ENCODE measurements around the gene RFK.

Gene RFK

DNA sequence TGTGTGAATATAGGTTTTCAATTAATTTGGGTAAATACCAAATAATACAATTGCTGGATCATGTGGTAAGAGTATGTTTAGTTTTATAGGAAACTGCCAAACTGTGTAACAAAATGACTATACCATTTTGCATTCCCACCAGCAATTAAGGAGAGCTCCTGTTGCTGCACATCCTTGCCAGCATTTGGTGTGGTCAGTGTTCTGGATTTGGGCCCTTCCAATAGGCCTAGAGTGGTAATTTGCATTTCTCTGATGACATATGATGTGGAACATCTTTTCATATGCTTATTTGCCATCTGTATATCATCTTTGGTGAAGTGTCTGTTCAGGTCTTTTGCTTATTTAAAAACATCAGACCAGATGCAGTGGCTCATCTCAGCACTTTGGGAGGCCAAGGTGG, 11.6 kb upstream of the RFK start:
- no peak for DNase-seq

- DNase-seq, result no peak
Observed at GRCh38 chr9:76405340-76405739, 11.1 kb upstream of the RFK start.

- DNase-seq, result no peak
Observed at GRCh38 chr9:76404401-76404800, 10.2 kb upstream of the RFK start.

GRCh38 chr9:76403352-76403751, 9.1 kb upstream of the RFK start:
- no peak for DNase-seq

GRCh38 chr9:76401580-76402354, 7.5 kb upstream of the RFK start:
- DNase-seq, result no peak

- no peak for DNase-seq
Observed at GRCh38 chr9:76401176-76401575, 7.0 kb upstream of the RFK start.

- no peak for DNase-seq
Observed at GRCh38 chr9:76400534-76401096, 6.4 kb upstream of the RFK start.

DNA sequence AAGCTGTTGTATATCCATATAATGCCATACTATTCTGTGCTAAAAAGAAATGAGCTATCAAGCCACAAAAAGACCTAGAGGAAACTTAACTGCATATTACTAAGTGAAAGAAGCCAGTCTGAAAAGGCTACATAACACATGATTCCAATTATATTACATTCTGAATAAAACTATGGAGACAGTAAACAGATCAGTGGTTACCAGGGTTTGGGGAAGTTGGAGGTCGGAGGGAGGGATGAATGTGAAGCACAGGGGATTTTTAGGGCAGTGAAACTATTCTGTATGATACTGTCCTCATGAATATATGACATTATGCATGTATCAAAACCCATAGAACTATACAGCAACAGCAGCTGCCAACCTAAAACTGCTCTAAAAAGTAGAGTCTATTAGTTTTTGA, 5.6 kb upstream of the RFK start:
- DNase-seq, result no peak

DNA sequence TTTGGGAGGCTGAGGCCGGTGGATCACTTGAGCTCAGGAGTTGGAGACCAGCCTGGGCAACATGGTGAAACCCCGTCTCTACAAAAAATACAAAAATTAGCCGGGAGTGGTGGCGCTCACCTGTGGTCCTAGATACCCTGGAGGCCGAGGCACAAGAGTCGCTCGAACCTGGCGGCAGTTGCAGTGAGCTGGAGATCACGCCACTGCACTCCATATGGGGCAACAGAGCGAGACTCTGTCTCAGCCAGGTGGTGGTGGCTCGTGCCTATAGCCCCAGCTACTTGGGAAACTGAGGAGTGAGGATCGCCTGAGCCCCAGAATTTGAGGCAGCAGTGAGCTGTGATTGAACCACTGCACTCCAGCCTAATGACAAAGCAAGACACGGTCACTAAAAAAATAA, 2.4 kb upstream of the RFK start:
- no peak for DNase-seq

- no peak for DNase-seq
Observed at GRCh38 chr9:76396144-76396543, 1.9 kb upstream of the RFK start.

DNA sequence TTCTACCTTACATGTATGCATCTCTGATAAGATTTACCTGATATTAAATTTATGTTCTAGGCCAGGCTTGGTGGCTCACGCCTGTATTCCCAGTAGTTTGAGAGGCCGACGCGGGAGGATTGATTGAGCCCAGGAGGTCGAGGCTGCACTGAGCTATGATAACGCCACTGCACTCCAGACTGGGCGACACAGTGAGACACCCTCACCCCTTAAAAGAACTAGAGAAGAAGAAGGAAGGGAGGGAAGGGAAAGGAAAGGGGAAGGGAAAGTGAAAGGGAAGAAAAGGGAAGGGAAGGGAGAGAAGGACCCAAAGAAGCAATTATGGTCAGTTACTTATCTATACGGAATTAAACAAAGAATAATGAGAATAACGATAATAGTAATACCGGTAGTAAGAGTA, 1.2 kb upstream of the RFK start:
- no peak for DNase-seq

DNA sequence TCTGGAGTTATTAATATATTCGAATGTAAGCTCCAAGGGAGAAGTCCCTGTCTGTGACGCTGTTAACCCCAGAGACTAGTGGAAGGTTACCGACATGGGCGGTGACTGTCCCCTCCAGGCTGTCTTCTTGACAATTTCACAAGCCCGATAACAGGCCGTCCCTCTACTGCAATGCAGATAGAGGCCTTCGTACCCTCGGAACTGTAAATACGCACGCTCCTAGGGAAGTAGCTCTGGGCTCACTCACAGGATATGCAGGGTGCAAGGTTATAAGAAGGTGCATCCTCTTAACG, 680 bp upstream of the RFK start:
- no peak for DNase-seq

DNA sequence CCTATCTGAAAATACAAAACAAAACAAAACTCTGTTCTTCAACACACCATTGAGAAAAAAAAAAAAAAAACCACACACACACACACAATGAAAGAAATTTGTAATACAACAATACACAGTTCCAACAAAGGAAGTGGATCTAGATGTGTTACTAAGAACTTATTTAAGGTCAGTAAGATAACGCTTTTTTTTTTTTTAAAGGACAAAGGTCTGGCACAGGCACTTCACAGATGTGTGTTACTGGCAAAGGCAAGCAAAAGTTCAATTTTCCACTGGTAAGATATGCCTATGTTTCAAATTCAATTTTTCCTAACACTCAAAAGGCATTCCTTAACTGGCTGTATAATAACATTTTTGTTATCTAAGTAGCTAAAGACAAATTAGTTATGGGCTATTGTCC, 3.6 kb downstream of the RFK start:
- no peak for DNase-seq

GRCh38 chr9:76379494-76379893, 14.7 kb downstream of the RFK start:
- no peak for DNase-seq

DNA sequence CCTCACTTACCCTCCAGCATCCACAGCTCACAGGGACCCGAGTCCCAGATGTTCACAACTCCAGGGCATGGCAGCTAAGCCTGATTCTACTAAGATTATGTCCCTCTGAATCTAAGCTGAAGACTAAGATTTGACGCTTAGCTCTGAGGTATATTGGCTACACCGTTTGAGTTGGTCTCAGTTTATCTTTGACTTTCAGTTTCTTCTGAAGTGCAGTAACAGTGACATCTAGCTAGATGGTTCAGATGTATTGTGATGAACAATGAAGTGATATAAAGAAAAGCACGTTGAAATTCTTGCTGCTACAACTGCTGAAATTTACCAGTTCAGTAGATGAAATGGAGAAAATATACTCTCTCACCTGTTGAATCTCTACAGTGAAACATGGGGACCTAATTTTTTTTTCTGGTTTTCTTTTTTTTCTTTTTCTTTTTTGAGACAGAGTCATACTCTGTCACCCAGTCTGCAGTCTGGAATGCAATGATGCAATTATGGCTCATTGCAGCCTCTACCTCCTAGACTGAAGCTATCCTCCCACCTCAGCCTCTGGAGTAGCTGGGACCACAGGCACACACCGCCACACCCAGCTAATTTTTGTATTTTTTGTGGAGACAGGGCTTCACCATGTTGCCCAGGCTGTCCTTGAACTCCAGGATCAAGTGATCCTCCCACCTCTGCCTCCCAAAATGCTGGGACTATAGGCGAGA, 15.7 kb downstream of the RFK start:
- DNase-seq, result no peak

DNA sequence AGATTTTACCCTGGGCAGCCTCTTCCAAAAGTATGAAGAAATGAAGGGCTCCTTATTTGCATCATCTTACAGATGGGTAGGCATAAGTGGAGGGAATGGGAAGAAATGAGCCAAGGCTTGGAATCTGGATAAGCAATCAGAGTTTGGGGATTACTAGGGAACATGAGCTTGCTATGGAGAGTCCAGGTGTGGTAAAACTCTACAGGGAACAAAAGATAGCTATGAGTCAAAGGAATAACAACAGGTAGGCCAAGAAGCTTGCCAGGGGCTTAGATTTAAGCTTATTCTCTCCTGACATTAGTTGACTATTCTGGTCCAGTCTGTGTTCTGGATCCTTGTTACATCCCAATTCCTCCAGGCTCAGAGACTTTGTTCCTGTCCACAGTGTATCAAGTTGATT, 16.4 kb downstream of the RFK start:
- no peak for DNase-seq

- DNase-seq, result no peak
Observed at GRCh38 chr9:76374783-76375559, 19.3 kb downstream of the RFK start.

DNA sequence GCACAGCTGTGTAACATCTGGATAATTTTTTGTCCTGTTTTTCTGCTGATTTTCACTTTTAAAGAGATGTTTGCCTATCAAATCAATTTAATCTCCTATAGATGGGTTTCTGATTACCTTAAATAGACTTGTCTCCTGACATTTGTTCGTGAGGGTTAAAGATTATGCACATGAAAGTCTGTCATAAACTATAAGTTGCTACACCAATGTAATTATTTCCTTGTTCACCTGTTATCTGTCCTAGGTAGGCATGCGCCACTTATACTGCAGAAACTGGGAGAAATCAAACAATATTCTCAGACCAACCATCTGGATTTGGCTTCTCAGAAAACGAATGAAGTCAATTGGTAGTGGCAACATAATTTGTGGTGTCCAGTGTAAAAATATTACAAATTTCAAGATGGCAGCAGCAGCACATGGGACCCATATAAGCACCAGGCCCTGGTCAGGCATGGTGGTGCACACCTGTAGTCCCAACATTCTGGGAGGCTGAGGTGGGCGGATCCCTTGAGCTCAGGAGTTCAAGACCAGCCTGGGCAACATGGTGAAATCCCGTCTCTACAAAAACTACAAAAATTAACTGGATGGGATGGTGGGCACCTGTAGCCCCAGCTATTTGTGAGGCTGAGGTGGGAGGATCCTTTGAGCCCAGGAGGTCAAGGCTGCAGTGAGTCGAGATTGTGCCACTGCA, 20.3 kb downstream of the RFK start:
- no peak for DNase-seq

DNA sequence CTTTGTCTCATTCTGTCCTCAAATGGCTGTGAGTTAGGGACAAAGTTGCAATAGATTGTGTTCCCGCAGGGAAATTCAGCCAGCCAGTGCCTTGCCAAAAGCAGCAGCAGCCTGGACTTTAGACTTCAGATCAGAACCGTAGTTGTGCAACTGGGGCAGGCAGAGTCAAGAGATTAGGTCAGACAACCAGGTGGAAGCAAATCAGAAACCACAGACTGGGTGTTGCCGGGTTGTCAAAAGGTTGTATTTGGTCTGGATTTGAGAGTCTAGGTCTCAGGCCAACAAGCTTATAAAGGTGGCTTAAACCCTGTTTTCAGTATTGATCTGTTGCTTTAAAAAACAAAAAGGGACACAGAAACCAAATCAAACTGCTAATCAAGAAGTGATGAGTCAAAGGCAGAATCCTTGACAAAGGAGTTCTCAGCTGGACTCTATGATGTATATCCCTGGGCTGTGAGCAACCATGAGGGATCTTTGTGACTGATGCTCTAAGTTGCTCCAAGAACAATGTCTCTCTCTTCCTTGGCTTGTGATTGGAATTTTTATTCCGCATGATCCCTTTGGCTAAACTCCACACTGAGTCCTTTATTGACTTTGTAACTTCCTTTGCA, 20.9 kb downstream of the RFK start:
- DNase-seq, result no peak

- DNase-seq, result no peak
Observed at GRCh38 chr9:76372336-76372735, 21.9 kb downstream of the RFK start.

DNA sequence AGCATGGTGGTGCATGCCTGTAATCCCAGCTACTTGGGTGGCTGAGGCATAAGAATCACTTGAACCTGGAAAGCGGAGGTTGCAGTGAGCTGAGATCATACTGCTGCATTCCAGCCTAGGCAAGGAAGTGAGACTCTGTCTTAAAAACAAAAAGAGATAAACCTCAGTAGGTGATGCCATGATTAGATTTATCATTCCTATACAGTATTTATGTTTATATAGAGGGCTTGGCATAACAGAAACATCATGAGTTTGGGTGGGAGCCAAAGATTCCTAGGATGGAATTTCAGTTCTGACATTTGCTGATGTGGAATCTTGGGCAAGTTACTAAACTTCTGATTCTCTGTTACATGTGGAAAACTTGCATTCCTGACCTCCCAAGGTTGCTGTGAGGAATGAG, 22.3 kb downstream of the RFK start:
- no peak for DNase-seq

DNA sequence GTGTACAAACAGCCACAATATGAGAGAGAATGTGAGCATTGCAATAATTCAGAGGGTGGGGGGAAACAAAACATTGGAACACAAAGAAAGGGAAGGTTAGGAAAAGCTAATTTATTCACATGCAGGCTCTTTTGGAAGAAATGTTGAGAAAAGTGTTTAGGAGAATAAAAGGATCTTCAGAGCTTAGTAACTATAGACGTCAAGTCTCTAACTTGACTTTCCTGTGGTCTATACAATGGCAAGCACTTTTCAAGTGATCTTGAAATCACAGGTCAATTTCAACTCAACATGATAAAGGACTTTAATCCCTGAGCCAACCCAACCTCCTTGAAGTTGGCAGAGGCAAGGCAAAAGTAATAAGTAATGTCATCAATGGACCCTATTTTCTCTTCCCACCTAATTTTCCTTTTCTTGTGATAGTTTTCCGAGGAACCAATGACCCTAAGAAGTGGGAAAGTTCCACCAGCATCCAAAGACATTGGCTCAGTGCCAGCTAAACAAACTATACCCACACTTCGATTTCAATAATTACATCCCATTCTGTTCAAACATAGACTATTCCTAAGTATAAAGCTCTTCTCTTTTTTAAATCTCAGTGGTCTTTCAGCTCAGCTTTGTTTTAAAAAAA, 23.7 kb downstream of the RFK start:
- no peak for DNase-seq

Measured in NCI-H446 (cell line).